OCI-LY7 (cell line): ENCODE measurements around the gene CELF1. TPM values are rescaled to one million over a fixed set of nuclear protein-coding genes. Genes with fewer than 3 reads are reported as not detected.
"Not testable (repeated sequence)": the region's sequence is repeated elsewhere in the genome, so short reads cannot be mapped to it uniquely, and the experiment has no call there.

Experiments
- BruUV-seq: library from RNA; stranded (reverse); fragments of 400-500 nt; replicated peaks from 2 replicates; lab custom pipeline; 2021; lab: Mats Ljungman, UMichigan
- CTCF ChIA-PET: fragments of 300-600 bp; sonication (Branson Sonifier 250); formaldehyde crosslinking; loops from one replicate; lab custom pipeline; 2022; ENCODE audit warnings: antibody characterized with exemption; ENCODE audit not compliant: unreplicated experiment; lab: Charles Lee
- POLR2A ChIA-PET: fragments of 300-600 bp; sonication (Branson Sonifier 250); formaldehyde crosslinking; loops from one replicate; lab custom pipeline; 2022; ENCODE audit warnings: antibody characterized with exemption; lab: Charles Lee
- DNase-seq: peaks from one replicate; pipeline ENCODE4 v3.0.0-alpha.2; 2015; ENCODE audit warnings: low spot score
- H2AFZ ChIP-seq: fragments of 200-600 bp; sonication (generic), shearing (Covaris generic); 2 replicates; pipeline ENCODE4 v1.6.1; 2014; ENCODE audit warnings: mild to moderate bottlenecking, antibody characterized with exemption, low read length, moderate library complexity
- H3K27ac ChIP-seq: fragments of 200-600 bp; sonication (generic); 2 replicates; pipeline ENCODE4 v1.5.1; 2014; ENCODE audit warnings: mixed run types, low read depth, mild to moderate bottlenecking, moderate library complexity, low read length, inconsistent platforms; ENCODE audit not compliant: poor library complexity, severe bottlenecking
- H3K36me3 ChIP-seq: fragments of 200-600 bp; sonication (generic); 2 replicates; pipeline ENCODE4 v1.6.1; 2014; ENCODE audit warnings: mild to moderate bottlenecking, antibody characterized with exemption, low read length, moderate library complexity, mixed read lengths; ENCODE audit not compliant: insufficient read depth
- H3K4me1 ChIP-seq: fragments of 200-600 bp; sonication (generic); 2 replicates; pipeline ENCODE4 v1.5.1; 2014; ENCODE audit warnings: mild to moderate bottlenecking, low read length; ENCODE audit not compliant: insufficient read depth, poor library complexity, severe bottlenecking
- H3K4me2 ChIP-seq: fragments of 200-600 bp; sonication (generic); 2 replicates; pipeline ENCODE4 v1.6.1; 2014; ENCODE audit warnings: mild to moderate bottlenecking, low read length
- H3K4me3 ChIP-seq: fragments of 200-600 bp; sonication (generic); 2 replicates; pipeline ENCODE4 v1.5.1; 2014; ENCODE audit warnings: mild to moderate bottlenecking, low read depth, low read length; ENCODE audit not compliant: poor library complexity, severe bottlenecking
- H3K79me2 ChIP-seq: fragments of 200-600 bp; sonication (generic); 2 replicates; pipeline ENCODE4 v1.6.1; 2016; ENCODE audit warnings: low read depth, mild to moderate bottlenecking, low read length, moderate library complexity, mixed read lengths; ENCODE audit not compliant: insufficient read depth
- H3K9me2 ChIP-seq: fragments of 200-600 bp; sonication (generic); 2 replicates; pipeline ENCODE4 v1.6.1; 2016; ENCODE audit warnings: mild to moderate bottlenecking, low read length, mixed read lengths; ENCODE audit not compliant: insufficient read depth
- H3K9me3 ChIP-seq: fragments of 200-600 bp; sonication (generic); 2 replicates; pipeline ENCODE4 v1.6.1; 2014; ENCODE audit warnings: mild to moderate bottlenecking, mixed run types, low read length, mixed read lengths
- H4K20me1 ChIP-seq: fragments of 200-600 bp; sonication (generic); 2 replicates; pipeline ENCODE4 v1.6.1; 2014; ENCODE audit warnings: mild to moderate bottlenecking, antibody characterized with exemption, low read length, moderate library complexity, mixed read lengths; ENCODE audit not compliant: insufficient read depth
- CTCF ChIP-seq: fragments of 200-600 bp; sonication (generic); conservative IDR thresholded peaks from 2 replicates; pipeline ENCODE4 v1.5.1; 2014; ENCODE audit warnings: mild to moderate bottlenecking, antibody characterized with exemption, low read length, moderate library complexity, mixed read lengths
- EZH2phosphoT487 ChIP-seq: fragments of 200-600 bp; sonication (generic); IDR thresholded peaks from 2 replicates; pipeline ENCODE4 v1.6.1; 2018; ENCODE audit warnings: low read depth, borderline replicate concordance, mild to moderate bottlenecking, mixed run types, antibody characterized with exemption, low read length, moderate library complexity, mixed read lengths
- intact Hi-C: fragments of 100-400 bp; cut with micrococcal nuclease; formaldehyde crosslinking; loops from one replicate; pipeline ENCODE4 v1.10.0; 2022; ENCODE audit not compliant: unreplicated experiment
- total RNA-seq, 2 experiments: library from RNA; depleted of rRNA in 1 of 2; stranded (reverse); fragments of >200 nt in 1 of 2; shearing (Covaris generic) in 1 of 2; gene quantifications; 2 replicates each; pipeline ENCODE4 v1.2.3, GENCODE V29; 2014 to 2022

CELF1 gene
- total RNA-seq, 2 experiments from 2014 or later: 87.4 to 143 TPM

- no peak for TF ChIP-seq CTCF
- TF ChIP-seq EZH2phosphoT487: no peak
- DNase-seq: no peak
- H3K9me3 ChIP-seq: no peaks in the 10 kb centered on the region
- H3K79me2 ChIP-seq: peaks cover 6% of the 10 kb centered on the region; the same call in 1 of the 2 replicates
- peak overlapping the region; percentile 69 for H3K4me2 ChIP-seq
- peak overlapping the region; percentile 75 for H3K4me3 ChIP-seq
- peaks cover 7% of the 10 kb centered on the region for H3K4me1 ChIP-seq
- TSS peak; percentile 54 for BruUV-seq
- H4K20me1 ChIP-seq: no peaks in the 10 kb centered on the region
- CTCF ChIA-PET: interaction anchor here (0.9 to 1.0 kb wide), 2 partner anchors 9 to 14 kb away, joined by 3 read pairs; partner anchors contain the start of genes KBTBD4 and NDUFS3
- no peak overlapping the region for H3K27ac ChIP-seq
- H3K9me2 ChIP-seq: no peaks in the 10 kb centered on the region
- intact Hi-C loops: no loop called here
- POLR2A ChIA-PET: interaction anchor here (0.8 to 1.2 kb wide), 6 partner anchors 9 to 39 kb away, joined by 3 to 11 read pairs (median 4); partner anchors contain the start of genes KBTBD4 and NDUFS3
- H3K36me3 ChIP-seq: peaks cover 12% of the 10 kb centered on the region
- H2AFZ ChIP-seq: peak overlapping the region; percentile 97
Observed at GRCh38 chr11:47564933-47565339, 12.0 kb upstream of the CELF1 start.

GRCh38 chr11:47564366-47564765, 11.4 kb upstream of the CELF1 start:
- DNase-seq, H3K79me2 ChIP-seq, intact Hi-C loops, BruUV-seq, H2AFZ ChIP-seq, H3K27ac ChIP-seq, H3K4me2 ChIP-seq, H3K36me3 ChIP-seq, H3K4me1 ChIP-seq, H4K20me1 ChIP-seq, H3K9me2 ChIP-seq, H3K9me3 ChIP-seq, H3K4me3 ChIP-seq: not testable (repeated sequence)
- ChIA-PET CTCF (interaction anchor here (1.0 kb wide), 1 partner anchor 8 kb away, joined by 3 read pairs; no protein-coding TSS in a partner anchor), POLR2A (interaction anchor here (0.8 to 1.2 kb wide), 6 partner anchors 8 to 39 kb away, joined by 3 to 11 read pairs (median 4); partner anchors contain the start of genes KBTBD4 and NDUFS3)

- BruUV-seq, H4K20me1 ChIP-seq, H2AFZ ChIP-seq, CTCF ChIA-PET, H3K27ac ChIP-seq, H3K4me2 ChIP-seq, DNase-seq, intact Hi-C loops, H3K9me3 ChIP-seq, H3K36me3 ChIP-seq, H3K4me3 ChIP-seq, H3K4me1 ChIP-seq, H3K9me2 ChIP-seq, H3K79me2 ChIP-seq: not testable (repeated sequence)
- POLR2A ChIA-PET: interaction anchor here (0.5 to 0.7 kb wide), 3 partner anchors 50 to 102 kb away, joined by 3 to 4 read pairs (median 3); no protein-coding TSS in a partner anchor
Observed at GRCh38 chr11:47562393-47562792, 9.5 kb upstream of the CELF1 start.
